Fibroblast of peridontal ligament (primary cell): ENCODE results near the gene KLHDC4.
"Not testable (repeated sequence)": the region's sequence is repeated elsewhere in the genome, so short reads cannot be mapped to it uniquely, and the experiment has no call there.

Source experiments
- DNase-seq: peaks from one replicate; pipeline ENCODE4 v3.0.0-alpha.2; 2010; ENCODE audit errors: extremely low read depth

KLHDC4 gene

DNA sequence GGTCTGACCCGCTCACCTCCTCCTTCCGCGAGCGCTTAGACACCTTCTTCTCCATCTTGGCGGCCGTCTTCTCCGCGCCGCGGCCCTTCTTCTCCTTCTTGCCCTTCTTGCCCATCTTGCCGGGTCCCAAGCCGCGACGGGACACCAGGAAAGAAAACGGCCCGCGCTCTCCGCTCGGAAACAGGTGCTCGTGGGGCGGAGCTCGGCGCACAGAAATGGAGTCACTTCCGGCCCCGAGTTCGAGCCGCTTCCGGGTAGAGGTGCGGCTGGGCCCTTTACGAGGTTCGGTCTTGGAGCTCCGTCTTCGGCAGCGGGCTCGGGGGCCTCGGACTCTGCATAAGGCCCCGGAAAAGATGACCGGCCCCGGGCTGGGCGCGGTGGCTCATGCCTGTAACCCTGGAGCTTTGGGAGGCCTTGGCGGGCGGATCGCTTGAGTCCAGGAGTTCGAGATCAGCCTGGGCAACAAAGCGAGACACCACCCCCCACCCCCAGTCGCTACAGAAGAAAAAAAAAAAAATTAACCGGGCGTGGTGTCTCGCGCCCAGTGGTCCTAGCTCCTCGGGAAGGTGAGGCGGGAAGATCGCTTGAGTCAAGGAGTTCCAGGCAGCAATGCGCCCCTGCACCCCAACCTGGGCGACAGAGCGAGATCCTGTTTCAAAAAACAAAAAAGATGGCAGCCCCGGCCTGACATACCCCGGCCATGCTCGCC, at the start of gene KLHDC4:
KLHDC4 (minus strand) TSS at position 211 of the 709 bp plus-strand sequence; CDS start at position 115, 96 bp downstream.
- peak; percentile 80 for DNase-seq

DNA sequence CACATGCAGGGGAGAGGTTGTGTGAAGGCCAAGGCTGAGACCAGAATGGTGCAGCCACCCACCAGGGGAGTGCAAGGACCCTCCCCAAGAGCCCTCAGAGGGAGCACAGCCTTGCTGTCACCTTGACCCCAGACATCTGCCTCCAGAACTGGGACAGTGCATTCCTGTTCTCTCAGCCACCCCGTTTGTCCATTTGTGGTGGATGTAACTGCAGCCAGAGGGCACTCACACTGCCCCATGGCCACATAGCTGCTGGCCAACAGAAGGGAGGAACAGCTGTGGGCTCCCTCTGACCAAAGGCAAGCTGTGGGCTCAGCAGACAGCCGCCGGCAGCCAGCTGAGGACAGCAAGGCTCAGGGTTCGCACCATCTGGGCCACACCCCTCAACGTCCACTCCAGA, 49.8 kb upstream of the KLHDC4 start:
- no peak for DNase-seq

DNA sequence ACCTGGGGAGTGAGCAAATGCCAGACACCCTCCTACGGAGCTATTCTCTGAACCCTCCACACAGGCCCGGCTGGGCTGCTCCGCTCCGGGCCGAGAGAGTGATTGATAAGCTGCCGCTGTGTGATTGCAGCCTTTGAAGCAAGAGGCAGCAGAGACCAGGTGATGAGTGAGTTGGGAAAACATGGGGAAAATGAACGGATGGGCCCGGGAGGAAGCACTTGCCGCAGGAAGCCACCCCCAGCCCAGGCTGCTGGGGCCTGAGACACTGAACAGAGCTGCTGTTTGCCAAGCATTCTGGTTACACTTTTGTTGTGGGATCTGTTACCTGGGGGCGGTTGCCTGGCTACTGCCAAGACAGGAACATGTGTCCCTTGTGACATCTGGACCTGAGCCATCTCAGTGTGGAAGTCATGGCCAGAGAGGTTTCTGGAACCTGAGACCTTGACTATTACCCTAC, 46.4 kb upstream of the KLHDC4 start:
- DNase-seq: no peak

DNA sequence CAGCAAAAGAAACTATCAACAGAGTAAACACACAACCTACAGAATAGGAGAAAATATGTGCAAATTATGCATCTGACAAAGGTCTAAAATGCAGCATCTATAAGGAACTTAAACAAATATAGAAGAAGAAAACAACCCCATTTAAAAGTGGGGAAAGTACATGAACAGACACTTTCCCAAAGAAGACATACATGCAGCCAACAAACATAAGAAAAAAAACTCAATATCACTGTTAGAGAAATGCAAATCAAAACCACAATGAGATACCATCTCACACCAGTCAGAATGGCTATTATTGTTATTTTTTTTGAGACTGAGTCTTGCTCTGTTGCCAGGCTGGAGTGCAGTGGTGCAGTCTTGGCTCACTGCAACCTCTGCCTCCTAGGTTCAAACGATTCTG, 45.7 kb upstream of the KLHDC4 start:
- not testable (repeated sequence) for DNase-seq

DNA sequence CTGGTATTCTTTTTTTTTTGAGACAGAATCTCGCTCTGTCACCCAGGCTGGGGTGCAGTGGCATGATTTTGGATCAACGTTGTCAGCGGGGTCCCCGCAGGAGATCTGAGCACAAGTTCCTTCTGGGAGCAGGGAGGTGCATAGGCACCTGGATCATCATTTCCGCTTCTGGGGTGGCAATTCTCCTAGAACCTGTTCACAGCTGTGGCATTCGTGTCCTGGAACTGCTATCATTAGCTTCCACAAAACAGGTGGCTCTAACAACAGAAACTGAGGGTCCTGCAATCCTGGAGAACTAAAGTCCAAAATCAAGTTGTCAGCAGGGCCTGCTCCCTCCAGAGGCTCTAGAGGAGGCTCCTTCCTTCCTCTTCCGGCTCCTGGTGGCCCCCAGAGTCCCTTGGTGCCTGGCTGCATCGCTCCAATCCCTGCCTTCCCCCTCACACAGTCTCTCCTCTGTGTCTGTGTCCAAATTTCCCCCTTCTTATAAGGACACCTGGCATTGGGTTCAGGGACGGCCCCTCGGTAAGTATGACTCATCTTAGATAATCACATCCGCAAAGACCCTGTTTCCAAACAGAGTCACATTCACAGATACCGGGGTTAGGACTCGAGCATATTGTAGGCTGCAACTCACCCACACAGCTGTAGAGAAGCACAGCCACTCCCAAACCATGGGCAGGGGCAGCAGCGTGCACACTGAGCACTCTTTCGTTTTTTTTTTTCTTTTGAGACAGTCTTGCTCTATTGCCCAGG, 43.5 kb upstream of the KLHDC4 start:
- DNase-seq: no peak

DNA sequence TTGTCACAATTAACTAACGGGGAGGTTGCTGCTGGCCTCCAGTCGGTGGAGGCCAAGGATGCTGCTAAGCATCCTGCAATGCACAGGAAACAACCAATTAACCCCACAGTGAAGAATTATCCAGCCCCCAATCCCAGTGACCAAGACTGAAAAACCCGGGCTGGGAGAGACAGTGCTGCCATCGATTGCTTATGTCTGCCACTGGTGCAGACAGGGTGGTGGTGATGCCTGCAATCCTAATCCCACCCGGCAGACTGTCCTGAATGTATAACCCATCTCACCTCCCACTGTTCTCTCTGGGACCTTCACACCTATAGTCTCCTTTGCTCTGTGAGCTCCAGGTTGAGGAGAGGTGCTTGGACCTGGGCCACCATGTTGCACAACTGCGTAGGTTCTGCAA, 42.3 kb upstream of the KLHDC4 start:
- DNase-seq: no peak

DNA sequence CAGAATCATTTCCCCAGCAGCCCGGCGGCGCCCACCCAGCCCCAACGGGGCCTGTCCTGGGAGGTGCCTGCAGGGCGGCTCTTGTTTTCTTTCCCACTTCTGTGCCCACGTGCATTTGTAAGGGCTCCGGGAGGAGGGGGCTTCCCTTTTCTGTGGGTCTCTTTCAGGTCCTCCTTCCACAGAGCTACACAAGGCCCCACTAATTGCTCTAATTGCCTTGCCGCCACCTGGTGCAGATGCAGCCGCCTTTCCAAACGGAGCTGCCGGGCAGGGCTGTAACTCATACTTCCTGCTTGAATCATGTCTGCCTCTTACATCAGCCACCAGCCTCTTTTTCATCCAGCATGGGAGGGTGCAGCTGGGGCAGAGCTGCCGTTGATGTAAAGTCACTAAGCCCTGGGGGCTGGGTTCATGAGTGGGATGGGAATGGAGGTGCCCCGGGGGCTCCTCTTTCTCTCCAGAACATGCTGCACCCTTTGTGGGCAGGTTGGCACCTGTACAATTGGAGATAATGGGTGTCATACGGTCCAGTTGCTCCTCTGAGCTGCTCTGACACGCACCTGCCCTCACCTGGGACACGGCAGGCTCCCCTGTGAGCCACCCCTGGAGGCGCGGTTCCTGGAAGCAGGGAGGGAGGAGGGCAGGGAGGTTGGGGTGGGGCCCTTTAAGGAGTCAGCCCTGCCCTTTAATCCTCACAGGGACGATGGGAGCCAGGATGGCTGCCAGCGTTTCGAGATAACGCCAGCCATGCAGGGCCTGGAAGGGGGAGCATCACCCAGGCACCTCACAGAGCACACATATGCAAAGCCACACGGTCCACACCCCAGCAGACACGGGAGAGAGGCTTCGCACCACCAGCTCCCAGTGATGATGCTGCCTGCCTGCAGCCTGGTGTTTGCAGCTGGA, 41.1 kb upstream of the KLHDC4 start:
- DNase-seq: peak; percentile 90

DNA sequence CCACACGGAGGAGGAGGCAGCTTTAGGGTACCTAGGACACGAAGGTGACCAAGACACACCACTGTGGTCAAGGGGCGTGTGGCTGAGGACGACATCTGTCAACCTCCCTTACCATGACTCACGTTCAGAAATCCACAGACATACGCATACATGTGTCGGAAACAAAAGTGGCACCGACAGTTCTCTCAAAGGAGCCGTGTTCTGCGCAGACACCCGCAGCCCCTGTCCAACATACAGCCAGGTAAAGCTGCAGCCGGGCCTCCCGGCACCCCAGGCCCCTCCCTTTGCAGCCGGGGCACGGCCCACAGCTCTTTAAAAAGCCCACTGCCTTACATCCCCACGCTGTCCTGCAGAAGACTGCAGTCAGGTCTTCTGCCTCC, 40.5 kb upstream of the KLHDC4 start:
- DNase-seq: peak; percentile 12

DNA sequence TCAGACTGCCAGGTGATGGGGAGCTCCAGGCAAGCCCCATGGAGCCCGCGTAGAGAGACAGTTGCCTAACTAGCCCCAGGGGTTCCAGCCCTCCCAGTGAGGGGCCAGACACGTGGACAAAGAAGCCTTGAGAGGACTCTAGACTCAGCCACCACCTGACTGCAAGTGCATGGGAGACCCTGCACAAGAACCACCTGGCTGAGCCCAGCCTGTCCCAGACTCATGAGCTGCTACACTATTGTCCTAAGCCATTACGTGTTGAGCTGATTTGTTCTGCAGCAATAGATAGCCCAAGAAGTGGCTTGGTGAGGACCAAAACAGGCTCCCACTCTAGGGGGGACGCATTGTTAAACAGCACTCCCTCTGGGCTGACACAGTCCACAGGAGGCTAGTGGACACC, 37.6 kb upstream of the KLHDC4 start:
- DNase-seq: no peak

DNA sequence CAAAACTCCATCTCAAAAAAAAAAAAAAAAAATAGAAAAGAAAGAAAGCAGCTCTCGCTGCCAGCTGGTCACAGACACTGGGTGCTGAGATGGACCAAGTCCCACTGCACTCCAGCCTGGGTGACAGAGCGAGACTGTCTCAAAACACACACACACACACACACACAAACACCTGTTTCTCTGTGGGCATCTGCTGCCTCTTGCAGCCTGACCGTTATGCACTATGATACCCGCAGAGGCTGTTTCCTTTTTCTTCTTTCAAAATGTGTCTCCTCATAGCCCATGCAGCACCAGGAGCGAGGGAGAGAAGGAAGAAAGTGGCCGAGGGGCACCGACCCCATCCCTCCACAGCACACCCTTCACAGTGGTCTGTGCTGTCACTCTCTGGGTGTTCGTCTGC, 36.9 kb upstream of the KLHDC4 start:
- DNase-seq: no peak

DNA sequence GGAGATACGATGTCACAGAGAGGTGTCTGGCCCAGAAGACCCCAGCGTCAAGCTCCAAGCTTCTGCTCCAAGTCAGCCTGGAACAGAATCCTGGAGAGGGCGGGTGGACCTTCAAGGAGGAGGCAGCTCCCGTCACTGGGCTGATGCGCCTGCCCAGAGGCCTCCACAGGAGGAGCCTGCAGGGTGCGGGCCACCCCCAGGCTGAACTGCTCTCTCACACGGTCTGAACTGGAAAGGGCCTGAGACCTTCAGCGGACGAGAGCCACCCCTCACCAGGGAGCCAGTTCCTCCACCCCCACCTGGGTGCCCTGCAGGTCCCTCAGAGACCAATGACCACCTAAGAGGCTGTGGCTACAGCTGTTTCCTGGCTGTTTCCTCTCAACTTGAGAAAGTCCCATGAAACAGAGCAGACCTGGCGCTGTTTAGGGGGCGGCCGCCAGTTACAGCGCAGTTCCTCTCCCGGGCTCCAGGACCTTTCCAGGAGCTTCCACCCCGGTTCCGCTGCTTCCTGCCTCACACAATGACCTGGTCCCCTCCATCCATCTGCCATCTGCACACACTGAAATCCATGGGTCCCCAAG, 36.0 kb upstream of the KLHDC4 start:
- DNase-seq: no peak

DNA sequence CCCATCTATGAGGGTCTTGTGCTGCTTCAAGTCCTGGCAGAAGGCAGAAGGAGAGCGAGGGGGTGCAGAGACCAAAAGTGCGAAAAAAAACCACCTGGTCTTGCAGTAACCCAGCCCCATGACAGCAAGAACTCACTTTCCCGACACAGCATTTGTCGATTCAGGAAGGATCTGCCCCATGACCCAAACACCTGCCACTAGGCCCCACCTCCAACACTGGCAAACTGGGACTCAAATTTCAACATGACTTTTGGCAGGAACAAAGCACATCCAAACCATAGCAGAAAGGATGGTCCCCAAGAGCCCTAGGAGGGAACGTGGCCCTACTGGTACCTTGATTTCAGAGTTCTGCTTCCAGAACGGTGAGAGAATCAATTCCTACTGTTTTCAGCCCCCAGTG, 34.7 kb upstream of the KLHDC4 start:
- no peak for DNase-seq

DNA sequence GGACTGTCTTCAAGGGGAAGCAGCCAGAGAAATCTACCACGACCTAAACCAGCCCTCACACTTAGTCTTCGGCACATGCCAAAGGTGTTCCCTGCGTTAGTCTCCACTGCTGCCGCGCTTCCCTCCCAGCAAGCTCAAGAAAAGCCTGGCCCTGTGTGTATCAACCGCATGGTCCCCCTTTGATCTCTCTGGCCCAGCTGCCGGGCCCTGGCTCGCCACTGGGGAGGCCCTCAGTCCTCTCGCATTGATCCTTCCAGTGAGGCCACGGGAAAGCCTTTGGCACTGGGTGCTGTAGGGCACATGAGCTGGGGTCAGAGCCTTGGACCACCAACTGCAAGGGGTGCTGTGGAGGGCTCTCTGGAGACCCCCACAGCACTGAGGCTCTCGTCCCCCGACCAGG, 29.6 kb upstream of the KLHDC4 start:
- DNase-seq: no peak

DNA sequence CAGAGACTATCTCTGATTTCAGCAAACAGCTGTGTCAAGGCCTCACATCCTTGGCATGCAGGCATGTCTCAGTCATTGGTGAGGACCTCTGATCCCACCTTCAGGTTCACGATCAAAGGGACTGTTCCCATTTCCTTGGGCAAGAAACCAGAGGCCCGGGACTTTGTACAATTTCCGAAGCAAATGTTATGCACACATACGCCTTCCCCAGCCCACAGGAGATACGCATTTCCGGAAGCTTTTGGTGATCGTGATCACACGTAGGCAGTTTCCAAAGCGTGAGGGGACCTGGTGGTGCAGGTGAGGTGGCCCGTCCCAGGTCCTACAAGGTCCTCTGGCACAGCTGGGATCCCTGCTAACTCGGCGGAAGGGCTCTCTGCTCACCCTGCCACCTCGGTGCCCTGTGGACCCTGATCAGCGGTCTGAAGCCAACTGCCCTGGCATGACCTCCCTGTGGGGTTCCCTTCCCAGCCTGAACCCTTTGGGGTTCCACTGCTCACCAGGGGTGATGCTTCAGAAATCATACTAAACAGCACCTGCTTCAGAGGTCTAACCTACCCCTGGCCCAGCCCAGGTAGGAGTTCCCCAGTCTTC, 28.8 kb upstream of the KLHDC4 start:
- no peak for DNase-seq

DNA sequence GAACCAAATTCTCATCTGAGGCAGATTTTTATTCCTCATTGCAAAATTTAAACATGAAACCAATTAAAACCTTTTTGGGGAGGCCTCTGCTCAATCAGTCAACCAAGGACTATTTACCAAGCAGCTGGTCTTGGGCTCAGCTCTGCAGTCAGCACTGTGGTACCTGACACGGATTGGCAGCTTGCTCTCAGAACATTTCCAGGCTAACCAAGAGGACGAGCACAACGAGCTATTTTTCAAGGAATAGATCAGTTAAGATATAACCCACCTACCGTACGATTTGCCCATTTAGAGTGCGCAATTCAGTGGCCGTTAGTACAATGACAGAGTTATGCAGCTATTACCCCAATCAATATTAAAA, 26.4 kb upstream of the KLHDC4 start:
- DNase-seq: no peak

DNA sequence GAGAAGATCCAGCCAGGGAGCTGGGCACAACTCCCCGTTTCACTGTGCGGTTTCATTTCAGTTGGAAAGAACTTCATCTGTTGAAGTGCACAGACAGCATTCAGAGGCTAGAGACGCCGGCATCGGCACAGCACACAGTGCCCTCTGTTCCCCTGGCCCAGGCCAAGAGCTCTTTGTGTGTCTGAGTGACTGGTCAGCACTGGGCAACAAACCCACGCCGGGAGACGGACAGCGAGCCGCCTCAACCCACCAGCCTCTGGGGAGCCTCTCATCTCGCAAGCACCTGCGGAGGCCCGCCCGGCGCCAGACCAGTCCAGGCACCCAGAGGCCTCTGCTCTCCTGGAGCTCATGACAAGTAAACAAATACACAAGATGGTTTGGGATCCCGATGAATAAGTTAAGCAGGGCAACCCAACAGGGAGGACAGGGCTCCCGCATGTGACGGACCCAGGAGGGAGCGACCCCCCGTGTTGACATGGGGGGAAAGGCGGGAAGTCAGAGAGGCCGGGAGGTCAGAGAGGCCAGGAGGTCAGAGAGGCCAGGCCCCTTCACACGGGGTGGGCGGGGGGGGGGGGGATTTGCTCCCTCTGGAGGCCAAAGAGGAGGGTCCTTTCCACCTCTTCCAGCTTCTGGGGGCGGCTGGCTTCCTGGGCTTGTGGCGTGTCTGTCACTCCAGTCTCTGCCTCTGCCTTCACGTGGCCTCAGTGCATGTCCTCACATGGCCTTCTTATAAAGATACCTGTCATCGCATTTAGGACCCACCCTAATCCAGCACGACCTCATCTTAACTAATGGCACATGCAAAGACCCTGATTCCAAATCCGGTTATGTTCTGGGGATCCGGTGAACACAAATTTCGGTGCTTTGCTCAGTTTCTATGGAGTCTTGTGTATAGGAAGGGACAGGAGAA, 25.8 kb upstream of the KLHDC4 start:
- DNase-seq: no peak

DNA sequence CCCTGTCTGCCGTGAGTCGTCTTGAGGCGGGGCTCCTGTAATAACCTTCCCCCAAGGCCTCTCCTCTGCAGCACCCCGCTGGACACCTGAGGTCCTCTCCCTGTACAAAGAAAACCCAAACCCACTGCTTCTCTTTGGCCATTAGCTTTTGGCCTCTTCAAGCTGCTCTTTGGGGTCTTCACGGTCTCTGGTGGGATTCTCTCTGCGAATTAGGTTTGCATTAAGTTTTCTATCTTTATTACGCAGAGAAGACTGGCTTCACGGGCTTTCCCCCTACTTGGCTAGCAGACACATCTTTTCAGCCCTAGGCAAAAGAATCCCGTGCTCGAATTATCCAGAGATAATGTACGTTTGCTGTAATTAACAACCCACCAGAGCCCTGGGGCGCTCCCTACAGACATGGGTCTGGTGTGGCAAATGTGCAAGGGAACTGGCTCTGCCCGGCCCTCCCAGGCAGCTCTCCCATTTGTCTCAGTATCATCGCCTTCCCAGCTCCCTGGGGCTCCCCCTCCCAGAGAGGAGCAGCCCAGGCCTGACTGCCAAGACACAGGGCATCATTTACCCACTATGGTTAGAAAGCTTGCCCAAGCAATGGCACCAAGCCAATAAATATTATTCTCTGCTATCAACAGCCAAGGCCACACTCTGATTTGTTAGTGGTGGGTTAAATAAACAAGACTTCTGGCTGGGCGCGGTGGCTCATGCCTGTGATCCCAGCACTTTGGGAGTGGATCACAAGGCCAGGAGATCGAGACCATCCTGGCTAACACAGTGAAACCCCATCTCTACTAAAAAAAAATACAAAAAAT, 24.7 kb upstream of the KLHDC4 start:
- DNase-seq: peak; percentile 86

DNA sequence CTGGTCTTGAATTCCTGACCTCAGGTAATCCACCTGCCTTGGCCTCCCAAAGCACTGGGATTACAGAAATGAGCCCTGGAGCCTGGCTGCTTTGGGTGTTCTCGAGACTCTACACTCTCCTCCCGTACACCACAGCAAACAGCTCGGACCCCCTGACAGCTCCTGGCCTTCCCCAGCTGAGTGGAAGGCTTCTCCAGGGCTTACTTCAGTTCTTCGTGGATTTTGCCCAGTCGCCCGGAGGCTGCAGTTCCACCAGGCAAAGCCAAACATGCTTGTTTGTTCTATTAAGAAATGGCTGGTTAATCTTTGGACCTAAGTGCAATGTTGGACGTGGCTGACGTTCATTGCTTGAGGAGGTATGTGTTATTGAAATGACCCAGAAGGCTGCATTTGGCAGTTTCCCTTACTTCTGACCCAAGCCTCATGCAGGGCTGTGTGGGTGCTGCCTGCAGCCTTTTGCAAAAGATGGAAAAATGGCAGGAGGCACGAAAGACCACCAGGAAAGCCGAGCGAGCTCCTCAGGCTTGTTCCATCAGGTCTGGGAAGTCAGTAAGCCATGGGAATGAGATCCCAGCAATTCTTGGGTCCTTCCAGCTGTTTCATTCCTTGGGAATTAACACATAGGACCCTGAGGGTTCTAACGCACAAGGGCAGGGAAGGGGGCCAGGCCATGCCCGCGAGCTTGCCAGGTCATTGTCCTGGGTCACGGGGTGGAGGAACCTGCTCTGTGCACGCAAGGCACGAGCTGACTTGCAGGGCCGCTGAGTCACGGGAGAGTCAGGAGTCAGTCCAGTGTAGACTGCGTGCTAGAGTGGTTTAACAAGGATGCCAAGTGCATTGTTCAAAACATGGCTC, 23.9 kb upstream of the KLHDC4 start:
- peak; percentile 72 for DNase-seq
